Parathyroid adenoma (tissue), 2 donors: Measurements from ENCODE around the gene EFNA3.
A peak's percentile ranks its signal among the peaks of the same experiment; 100 is the strongest.

Source experiments
- H2AFZ ChIP-seq: fragments of 300-600 bp; sonication (generic); one replicate; pipeline ENCODE4 v1.7.0; 2017; ENCODE audit warnings: antibody characterized with exemption, mild to moderate bottlenecking
- H3K27ac ChIP-seq: fragments of 300-600 bp; sonication (generic); one replicate; pipeline ENCODE4 v1.7.0; 2017
- H3K27me3 ChIP-seq: fragments of 300-600 bp; sonication (generic); one replicate; pipeline ENCODE4 v1.7.0; 2017; ENCODE audit warnings: low read length; ENCODE audit not compliant: control insufficient read depth, insufficient read depth
- H3K36me3 ChIP-seq: fragments of 300-600 bp; sonication (generic); one replicate; pipeline ENCODE4 v1.7.0; 2017; ENCODE audit warnings: low read length; ENCODE audit not compliant: control insufficient read depth, insufficient read depth
- H3K4me1 ChIP-seq: fragments of 300-600 bp; sonication (generic); one replicate; pipeline ENCODE4 v1.7.0; 2017; ENCODE audit warnings: control low read depth
- H3K4me2 ChIP-seq: fragments of 300-600 bp; sonication (generic); one replicate; pipeline ENCODE4 v1.7.0; 2017; ENCODE audit warnings: low read length
- H3K4me3 ChIP-seq: fragments of 300-600 bp; sonication (generic); one replicate; pipeline ENCODE4 v1.7.0; 2017; ENCODE audit warnings: low read depth, low read length
- H3K79me2 ChIP-seq: fragments of 300-600 bp; sonication (generic); one replicate; pipeline ENCODE4 v1.7.0; 2017; ENCODE audit warnings: control low read depth
- H3K9ac ChIP-seq: fragments of 300-600 bp; sonication (generic); one replicate; pipeline ENCODE4 v1.7.0; 2017; ENCODE audit warnings: mild to moderate bottlenecking
- H3K9me3 ChIP-seq: fragments of 300-600 bp; sonication (generic); one replicate; pipeline ENCODE4 v1.7.0; 2017; ENCODE audit warnings: low read length; ENCODE audit not compliant: control insufficient read depth
- TF ChIP-seq, protein P1 (sequence below): fragments of 300-600 bp; sonication (generic); IDR thresholded peaks from one replicate; pipeline ENCODE4 v1.7.0; 2017; ENCODE audit warnings: antibody characterized with exemption, mild to moderate bottlenecking
- donor health status: primary hyperparathyroidism.

Gene EFNA3

DNA sequence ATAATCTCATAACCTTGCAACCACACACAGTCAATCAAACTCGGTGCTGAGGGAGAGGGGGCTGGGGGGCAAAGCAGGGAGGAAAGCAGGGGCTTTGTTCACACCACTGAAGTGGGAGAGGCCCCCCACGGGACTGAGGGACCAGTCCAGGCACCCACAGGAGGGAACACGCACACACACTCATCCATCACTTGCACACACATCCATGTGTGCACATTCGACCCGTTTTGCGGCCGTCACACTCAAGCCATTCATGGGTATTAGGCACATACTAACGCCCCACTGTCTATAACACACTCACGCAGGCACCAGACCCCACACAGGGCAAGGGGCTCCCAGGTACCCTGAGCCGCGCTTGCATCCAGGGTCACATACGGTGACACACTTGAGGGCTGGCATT is 14.0 kb downstream of the EFNA3 start:
- H3K27ac ChIP-seq, result no peak overlapping the region
- H3K4me3 ChIP-seq, result no peak overlapping the region
- no peaks in the 10 kb centered on the region for H3K27me3 ChIP-seq
- H3K4me2 ChIP-seq, result no peak overlapping the region
- H2AFZ ChIP-seq, result no peak overlapping the region
- no peak overlapping the region for H3K9ac ChIP-seq
- no peaks in the 10 kb centered on the region for H3K79me2 ChIP-seq
- no peaks in the 10 kb centered on the region for H3K36me3 ChIP-seq
- peaks cover 8% of the 10 kb centered on the region for H3K4me1 ChIP-seq
- TF ChIP-seq, protein P1, sequence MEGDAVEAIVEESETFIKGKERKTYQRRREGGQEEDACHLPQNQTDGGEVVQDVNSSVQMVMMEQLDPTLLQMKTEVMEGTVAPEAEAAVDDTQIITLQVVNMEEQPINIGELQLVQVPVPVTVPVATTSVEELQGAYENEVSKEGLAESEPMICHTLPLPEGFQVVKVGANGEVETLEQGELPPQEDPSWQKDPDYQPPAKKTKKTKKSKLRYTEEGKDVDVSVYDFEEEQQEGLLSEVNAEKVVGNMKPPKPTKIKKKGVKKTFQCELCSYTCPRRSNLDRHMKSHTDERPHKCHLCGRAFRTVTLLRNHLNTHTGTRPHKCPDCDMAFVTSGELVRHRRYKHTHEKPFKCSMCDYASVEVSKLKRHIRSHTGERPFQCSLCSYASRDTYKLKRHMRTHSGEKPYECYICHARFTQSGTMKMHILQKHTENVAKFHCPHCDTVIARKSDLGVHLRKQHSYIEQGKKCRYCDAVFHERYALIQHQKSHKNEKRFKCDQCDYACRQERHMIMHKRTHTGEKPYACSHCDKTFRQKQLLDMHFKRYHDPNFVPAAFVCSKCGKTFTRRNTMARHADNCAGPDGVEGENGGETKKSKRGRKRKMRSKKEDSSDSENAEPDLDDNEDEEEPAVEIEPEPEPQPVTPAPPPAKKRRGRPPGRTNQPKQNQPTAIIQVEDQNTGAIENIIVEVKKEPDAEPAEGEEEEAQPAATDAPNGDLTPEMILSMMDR, result no peak
- H3K9me3 ChIP-seq, result no peaks in the 10 kb centered on the region

DNA sequence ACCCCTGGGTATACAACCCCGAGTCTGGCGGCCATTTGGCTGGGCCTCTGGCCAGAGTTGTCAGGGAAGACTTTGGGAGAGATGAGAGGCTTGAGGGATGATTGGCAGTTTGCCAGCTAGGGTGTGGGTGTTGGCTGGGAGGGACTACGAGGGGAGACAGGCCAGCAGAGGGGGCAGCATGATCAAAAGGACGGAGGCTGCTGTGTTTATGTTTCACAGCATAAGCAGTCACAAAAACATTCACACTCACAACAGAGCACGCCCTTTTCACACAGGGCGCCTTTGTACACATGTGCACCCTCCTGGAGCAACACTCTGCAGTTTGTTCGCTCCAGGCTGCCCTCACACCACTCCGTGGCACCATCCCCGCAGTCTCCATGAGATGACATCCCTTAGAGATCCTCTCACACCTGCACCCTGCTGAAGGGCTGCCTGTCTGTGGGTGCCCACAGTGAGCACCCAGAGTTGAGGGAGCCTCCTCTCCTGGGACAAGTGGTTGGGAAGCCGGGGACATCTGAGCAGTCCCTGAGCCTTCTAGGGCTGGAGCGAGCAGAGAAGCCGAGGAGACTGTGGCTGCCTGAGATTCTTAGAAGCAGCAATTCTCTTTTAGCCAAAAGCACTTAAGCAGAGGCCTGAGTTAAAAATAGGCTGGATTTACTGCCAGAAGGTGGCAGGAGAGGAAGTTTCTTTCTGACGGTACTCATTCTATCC is 15.4 kb downstream of the EFNA3 start:
- Histone ChIP-seq H2AFZ (peak overlapping the region; percentile 69), H3K4me1 (peaks cover 8% of the 10 kb centered on the region), H3K27ac (no peak overlapping the region), H3K9ac (no peak overlapping the region), H3K36me3 (no peaks in the 10 kb centered on the region), H3K4me3 (no peak overlapping the region), H3K27me3 (no peaks in the 10 kb centered on the region), H3K79me2 (no peaks in the 10 kb centered on the region), H3K9me3 (no peaks in the 10 kb centered on the region), H3K4me2 (no peak overlapping the region)
- TF ChIP-seq, protein P1, result peak; percentile 33

DNA sequence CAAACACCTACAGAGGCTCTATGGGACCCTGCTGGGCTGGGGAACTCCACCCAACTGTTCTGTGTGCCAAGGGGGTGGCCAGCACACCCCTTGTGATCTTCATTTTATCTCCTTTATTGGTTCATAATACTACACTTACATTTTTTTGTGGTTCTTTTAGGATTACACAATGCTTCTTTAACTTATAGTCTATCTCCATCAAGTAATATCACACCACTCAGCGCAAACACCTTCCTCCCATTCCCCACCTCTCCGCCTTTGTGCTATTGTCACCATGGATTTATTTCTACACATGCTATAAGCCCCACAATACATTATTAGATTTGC is 15.9 kb downstream of the EFNA3 start:
- Histone ChIP-seq H3K9me3 (no peaks in the 10 kb centered on the region), H3K36me3 (no peaks in the 10 kb centered on the region), H3K27ac (no peak overlapping the region), H3K4me2 (no peak overlapping the region), H3K9ac (no peak overlapping the region), H3K4me3 (no peak overlapping the region), H3K79me2 (no peaks in the 10 kb centered on the region), H3K4me1 (peaks cover 8% of the 10 kb centered on the region), H3K27me3 (no peaks in the 10 kb centered on the region), H2AFZ (peak overlapping the region; percentile 69)
- TF ChIP-seq, protein P1, result no peak

DNA sequence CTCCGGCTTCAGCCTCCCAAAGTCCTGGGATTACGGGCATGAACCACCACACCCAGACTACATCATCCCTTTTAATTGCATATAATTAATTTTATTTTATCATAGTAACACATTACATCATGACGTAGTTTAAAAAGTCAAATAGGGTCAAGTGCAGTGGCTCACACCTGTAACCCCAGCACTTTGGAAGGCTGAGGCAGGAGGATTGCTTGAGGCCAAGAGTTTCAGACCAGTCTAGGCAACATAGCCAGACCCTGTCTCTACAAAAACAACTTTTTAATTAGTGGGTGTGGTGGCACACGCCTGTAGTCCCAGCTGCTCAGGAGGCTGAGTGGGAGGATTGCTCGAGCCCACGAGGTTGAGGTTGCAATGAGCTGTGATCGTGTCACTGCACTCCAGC is 20.7 kb downstream of the EFNA3 start:
- H3K9me3 ChIP-seq, result no peaks in the 10 kb centered on the region
- no peak overlapping the region for H3K4me3 ChIP-seq
- TF ChIP-seq, protein P1, result no peak
- H2AFZ ChIP-seq, result no peak overlapping the region
- no peak overlapping the region for H3K4me2 ChIP-seq
- H3K27ac ChIP-seq, result no peak overlapping the region
- no peaks in the 10 kb centered on the region for H3K79me2 ChIP-seq
- H3K36me3 ChIP-seq, result no peaks in the 10 kb centered on the region
- H3K27me3 ChIP-seq, result no peaks in the 10 kb centered on the region
- peaks cover 5% of the 10 kb centered on the region for H3K4me1 ChIP-seq
- no peak overlapping the region for H3K9ac ChIP-seq

DNA sequence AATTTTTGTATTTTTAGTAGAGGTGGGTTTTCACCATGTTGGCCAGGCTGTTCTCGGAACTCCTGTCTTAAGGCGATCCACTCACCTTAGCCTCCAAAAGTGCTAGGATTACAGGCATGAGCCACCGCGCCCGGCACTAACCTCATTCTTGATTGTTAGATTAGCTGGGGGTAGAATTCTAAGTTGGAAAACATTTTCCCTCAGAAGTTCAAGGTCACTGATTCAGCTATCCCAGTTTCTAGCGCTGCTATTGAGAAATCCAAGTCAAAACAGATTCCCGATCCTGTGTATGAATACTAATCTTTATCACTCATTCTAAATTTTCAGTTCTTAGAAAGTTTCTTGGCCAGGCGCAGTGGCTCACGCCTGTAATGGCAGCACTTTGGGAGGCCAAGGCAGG is 24.7 kb downstream of the EFNA3 start:
- Histone ChIP-seq H3K36me3 (no peaks in the 10 kb centered on the region), H3K4me3 (no peak overlapping the region), H3K27ac (no peak overlapping the region), H3K9me3 (no peaks in the 10 kb centered on the region), H3K4me2 (no peak overlapping the region), H2AFZ (no peak overlapping the region), H3K9ac (no peak overlapping the region), H3K79me2 (no peaks in the 10 kb centered on the region), H3K4me1 (no peaks in the 10 kb centered on the region), H3K27me3 (no peaks in the 10 kb centered on the region)
- TF ChIP-seq, protein P1, result no peak
